ENCODE results near the gene DHRS2. TPM values are rescaled to one million over a fixed set of nuclear protein-coding genes. Genes with fewer than 3 reads are reported as not detected.

Gene DHRS2
- total RNA-seq, 1 donor from 2014 or later: not detected

- Mint-ChIP-seq H3K36me3 (ENCODE audit: low read depth) (peaks cover 1% of the 10 kb centered on the region), H3K27ac (ENCODE audit: unreplicated experiment) (no peak overlapping the region), H3K27me3 (ENCODE audit: low read depth) (peaks cover 20% of the 10 kb centered on the region), H3K9me3 (ENCODE audit: low read depth) (peaks cover 7% of the 10 kb centered on the region), H3K4me3 (ENCODE audit: unreplicated experiment) (no peak overlapping the region), H3K4me1 (ENCODE audit: low read depth) (no peaks in the 10 kb centered on the region)
- no peak for TF ChIP-seq CTCF (IDR thresholded peaks at IDR 0.05)
- no peak for DNase-seq (ENCODE audit: low spot score)
Observed at GRCh38 chr14:23600322-23600707, 35.8 kb upstream of the DHRS2 start.

GRCh38 chr14:23600806-23601205 lies 35.4 kb upstream of the DHRS2 start:
- H3K27ac Mint-ChIP-seq (ENCODE audit: unreplicated experiment): no peak overlapping the region
- no peak overlapping the region for H3K4me3 Mint-ChIP-seq (ENCODE audit: unreplicated experiment)
- peaks cover 7% of the 10 kb centered on the region for H3K9me3 Mint-ChIP-seq (ENCODE audit: low read depth)
- H3K4me1 Mint-ChIP-seq (ENCODE audit: low read depth): peaks cover 3% of the 10 kb centered on the region
- DNase-seq (ENCODE audit: low spot score): no peak
- TF ChIP-seq CTCF (IDR thresholded peaks at IDR 0.05): no peak
- peaks cover 20% of the 10 kb centered on the region for H3K27me3 Mint-ChIP-seq (ENCODE audit: low read depth)
- H3K36me3 Mint-ChIP-seq (ENCODE audit: low read depth): peaks cover 1% of the 10 kb centered on the region

- Mint-ChIP-seq H3K36me3 (ENCODE audit: low read depth) (peaks cover 1% of the 10 kb centered on the region), H3K9me3 (ENCODE audit: low read depth) (peaks cover 7% of the 10 kb centered on the region), H3K27me3 (ENCODE audit: low read depth) (peaks cover 20% of the 10 kb centered on the region), H3K4me3 (ENCODE audit: unreplicated experiment) (no peak overlapping the region), H3K27ac (ENCODE audit: unreplicated experiment) (no peak overlapping the region), H3K4me1 (ENCODE audit: low read depth) (peaks cover 7% of the 10 kb centered on the region)
- no peak for TF ChIP-seq CTCF (IDR thresholded peaks at IDR 0.05)
- no peak for DNase-seq (ENCODE audit: low spot score)
Observed at GRCh38 chr14:23601424-23601823, 34.7 kb upstream of the DHRS2 start.

- no peak for TF ChIP-seq CTCF (IDR thresholded peaks at IDR 0.05)
- Mint-ChIP-seq H3K4me3 (ENCODE audit: unreplicated experiment) (no peak overlapping the region), H3K27ac (ENCODE audit: unreplicated experiment) (no peak overlapping the region), H3K27me3 (ENCODE audit: low read depth) (peaks cover 17% of the 10 kb centered on the region), H3K36me3 (ENCODE audit: low read depth) (peaks cover 1% of the 10 kb centered on the region), H3K4me1 (ENCODE audit: low read depth) (peaks cover 9% of the 10 kb centered on the region), H3K9me3 (ENCODE audit: low read depth) (peaks cover 7% of the 10 kb centered on the region)
- no peak for DNase-seq (ENCODE audit: low spot score)
Observed at GRCh38 chr14:23601845-23602180, 34.4 kb upstream of the DHRS2 start.

- H3K36me3 Mint-ChIP-seq (ENCODE audit: low read depth): peaks cover 1% of the 10 kb centered on the region
- no peak for DNase-seq (ENCODE audit: low spot score)
- no peak overlapping the region for H3K4me3 Mint-ChIP-seq (ENCODE audit: unreplicated experiment)
- H3K9me3 Mint-ChIP-seq (ENCODE audit: low read depth): peaks cover 7% of the 10 kb centered on the region
- H3K4me1 Mint-ChIP-seq (ENCODE audit: low read depth): peaks cover 9% of the 10 kb centered on the region
- no peak for TF ChIP-seq CTCF (IDR thresholded peaks at IDR 0.05)
- no peak overlapping the region for H3K27ac Mint-ChIP-seq (ENCODE audit: unreplicated experiment)
- peaks cover 13% of the 10 kb centered on the region for H3K27me3 Mint-ChIP-seq (ENCODE audit: low read depth)
Observed at GRCh38 chr14:23602181-23603095, 33.7 kb upstream of the DHRS2 start.
